KOPT-K1 (cell line): ENCODE data around the gene MRPL32.

ENCODE experiments used
- H3K27ac ChIP-seq: fragments of 200-600 bp; sonication (generic); 2 replicates; pipeline ENCODE4 v1.5.1; 2016; ENCODE audit warnings: antibody characterized with exemption, mild to moderate bottlenecking, low read depth, low read length; ENCODE audit not compliant: poor library complexity, severe bottlenecking
- H3K36me3 ChIP-seq: fragments of 200-600 bp; sonication (generic); 2 replicates; pipeline ENCODE4 v1.5.1; 2017; ENCODE audit warnings: antibody characterized with exemption, mild to moderate bottlenecking, low read length, moderate library complexity; ENCODE audit not compliant: insufficient read depth
- H3K9me3 ChIP-seq: fragments of 200-600 bp; sonication (generic); 2 replicates; pipeline ENCODE4 v1.5.1; 2017; ENCODE audit warnings: antibody characterized with exemption, low read length, mild to moderate bottlenecking; ENCODE audit not compliant: insufficient read depth, poor library complexity, severe bottlenecking

MRPL32 gene

GRCh38 chr7:42940985-42941847 is 9.0 kb downstream of the MRPL32 start:
- Histone ChIP-seq H3K36me3 (peaks cover 46% of the 10 kb centered on the region), H3K9me3 (no peaks in the 10 kb centered on the region), H3K27ac (no peak overlapping the region)

- H3K36me3 ChIP-seq: peaks cover 1% of the 10 kb centered on the region; the same call in 1 of the 2 replicates
- H3K9me3 ChIP-seq: no peaks in the 10 kb centered on the region
- H3K27ac ChIP-seq: no peak overlapping the region
Measured at GRCh38 chr7:42945821-42946626, 13.8 kb downstream of the MRPL32 start.

- Histone ChIP-seq H3K27ac (no peak overlapping the region), H3K9me3 (no peaks in the 10 kb centered on the region), H3K36me3 (no peaks in the 10 kb centered on the region)
Measured at GRCh38 chr7:42946627-42946950, 14.4 kb downstream of the MRPL32 start.

- H3K27ac ChIP-seq: no peak overlapping the region
- H3K36me3 ChIP-seq: no peaks in the 10 kb centered on the region
Measured at GRCh38 chr7:42947521-42947920, 15.3 kb downstream of the MRPL32 start.

GRCh38 chr7:42950417-42950816 is 18.2 kb downstream of the MRPL32 start:
- H3K27ac ChIP-seq: no peak overlapping the region
- H3K36me3 ChIP-seq: no peaks in the 10 kb centered on the region
- H3K9me3 ChIP-seq: peaks cover 3% of the 10 kb centered on the region

More at GRCh38 chr7:42947521-42947920, 15.3 kb downstream of the MRPL32 start:
- H3K9me3 ChIP-seq: no peaks in the 10 kb centered on the region

GRCh38 chr7:42952328-42952727 is 20.2 kb downstream of the MRPL32 start:
- no peak overlapping the region for H3K27ac ChIP-seq
- H3K9me3 ChIP-seq: peaks cover 22% of the 10 kb centered on the region
- H3K36me3 ChIP-seq: no peaks in the 10 kb centered on the region

- H3K9me3 ChIP-seq: peaks cover 22% of the 10 kb centered on the region
- H3K36me3 ChIP-seq: no peaks in the 10 kb centered on the region
Measured at GRCh38 chr7:42953994-42954393, 21.8 kb downstream of the MRPL32 start.

GRCh38 chr7:42956062-42956461 is 23.9 kb downstream of the MRPL32 start:
- Histone ChIP-seq H3K9me3 (peaks cover 28% of the 10 kb centered on the region), H3K36me3 (no peaks in the 10 kb centered on the region)

More at GRCh38 chr7:42953994-42954393, 21.8 kb downstream of the MRPL32 start:
- H3K27ac ChIP-seq: no peak overlapping the region

GRCh38 chr7:42959549-42959948 is 27.4 kb downstream of the MRPL32 start:
- Histone ChIP-seq H3K27ac (no peak overlapping the region), H3K9me3 (peaks cover 28% of the 10 kb centered on the region), H3K36me3 (no peaks in the 10 kb centered on the region)

More at GRCh38 chr7:42956062-42956461, 23.9 kb downstream of the MRPL32 start:
- H3K27ac ChIP-seq: no peak overlapping the region

- no peak overlapping the region for H3K27ac ChIP-seq
Measured at GRCh38 chr7:42960762-42961161, 28.6 kb downstream of the MRPL32 start.

GRCh38 chr7:42961170-42961569 is 29.0 kb downstream of the MRPL32 start:
- Histone ChIP-seq H3K36me3 (no peaks in the 10 kb centered on the region), H3K27ac (no peak overlapping the region), H3K9me3 (peaks cover 17% of the 10 kb centered on the region)

More at GRCh38 chr7:42960762-42961161, 28.6 kb downstream of the MRPL32 start:
- Histone ChIP-seq H3K9me3 (peaks cover 21% of the 10 kb centered on the region), H3K36me3 (no peaks in the 10 kb centered on the region)

- Histone ChIP-seq H3K9me3 (peaks cover 6% of the 10 kb centered on the region), H3K27ac (no peak overlapping the region), H3K36me3 (no peaks in the 10 kb centered on the region)
Measured at GRCh38 chr7:42964293-42964692, 32.1 kb downstream of the MRPL32 start.

- Histone ChIP-seq H3K36me3 (no peaks in the 10 kb centered on the region), H3K9me3 (no peaks in the 10 kb centered on the region), H3K27ac (no peak overlapping the region)
Measured at GRCh38 chr7:42964849-42965805, 33.0 kb downstream of the MRPL32 start.

GRCh38 chr7:42967391-42967790 is 35.2 kb downstream of the MRPL32 start:
- no peaks in the 10 kb centered on the region for H3K36me3 ChIP-seq
- H3K27ac ChIP-seq: no peak overlapping the region
- no peaks in the 10 kb centered on the region for H3K9me3 ChIP-seq
